Measurements from ENCODE around the gene EPB41L2.
"Not testable (repeated sequence)": the region's sequence is repeated elsewhere in the genome, so short reads cannot be mapped to it uniquely, and the experiment has no call there.

EPB41L2 gene

DNA sequence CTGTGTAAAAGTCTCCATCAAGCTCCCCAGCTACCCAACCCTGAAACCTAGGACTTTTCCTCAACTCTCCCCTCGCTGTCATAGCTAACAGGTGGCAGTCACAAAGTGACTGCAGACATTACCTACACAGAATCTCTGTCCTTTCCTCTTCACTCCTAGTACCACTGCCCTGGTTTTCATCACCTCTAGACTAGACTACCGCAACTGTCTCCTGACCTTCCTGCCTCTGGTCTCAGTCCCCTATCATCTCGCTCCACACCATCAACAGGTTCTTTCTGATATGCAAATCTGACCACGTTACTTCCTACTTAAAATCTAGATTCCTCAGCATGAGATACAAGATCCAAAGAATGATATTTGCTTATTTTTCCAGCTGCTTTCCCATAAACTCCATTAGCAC, 142.1 kb downstream of the EPB41L2 start:
- WGBS (ENCODE audit: insufficient coverage, insufficient read length), result no CpG with 5 or more reads among the region's 4 CpGs
- Histone ChIP-seq H3K4me3 (ENCODE audit: low read length) (no peak overlapping the region), H3K27ac (ENCODE audit: low read length) (no peak overlapping the region), H3K9me3 (ENCODE audit: control insufficient read depth, insufficient read depth, low read length) (no peaks in the 10 kb centered on the region), H3K27me3 (ENCODE audit: control insufficient read depth, insufficient read depth, low read length) (no peaks in the 10 kb centered on the region), H3K36me3 (ENCODE audit: control insufficient read depth, insufficient read depth, low read length) (no peaks in the 10 kb centered on the region), H3K4me1 (ENCODE audit: control insufficient read depth, insufficient read depth, low read length) (no peaks in the 10 kb centered on the region)
- DNase-seq (ENCODE audit: low read depth, low spot score), result no peak

DNA sequence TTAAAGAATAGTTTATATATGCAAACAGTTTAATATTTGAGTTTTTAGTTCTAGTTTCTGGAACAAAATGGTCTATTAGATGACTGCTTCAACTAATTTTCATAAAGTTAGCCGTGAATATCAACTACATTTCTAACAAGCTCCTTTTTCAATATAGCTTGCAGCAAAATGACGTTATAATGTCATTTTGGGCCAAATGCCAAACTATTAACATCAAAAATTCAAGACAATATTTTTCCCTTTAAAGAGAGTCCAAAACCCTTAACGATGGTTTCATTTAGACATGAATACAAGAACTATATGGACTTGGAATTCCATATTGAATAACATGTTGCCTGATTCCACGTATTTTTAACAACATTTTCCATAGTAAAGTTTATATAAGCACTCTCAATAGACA, 144.9 kb downstream of the EPB41L2 start:
- no peaks in the 10 kb centered on the region for H3K27me3 ChIP-seq (ENCODE audit: control insufficient read depth, insufficient read depth, low read length)
- no peaks in the 10 kb centered on the region for H3K36me3 ChIP-seq (ENCODE audit: control insufficient read depth, insufficient read depth, low read length)
- H3K4me1 ChIP-seq (ENCODE audit: control insufficient read depth, insufficient read depth, low read length), result no peaks in the 10 kb centered on the region
- no peak for DNase-seq (ENCODE audit: low read depth, low spot score)
- no peaks in the 10 kb centered on the region for H3K9me3 ChIP-seq (ENCODE audit: control insufficient read depth, insufficient read depth, low read length)
- H3K4me3 ChIP-seq (ENCODE audit: low read length), result no peak overlapping the region
- WGBS (ENCODE audit: insufficient coverage, insufficient read length), result no CpG with 5 or more reads among the region's 4 CpGs
- no peak overlapping the region for H3K27ac ChIP-seq (ENCODE audit: low read length)

GRCh38 chr6:130915606-130916005, 147.4 kb downstream of the EPB41L2 start:
- not testable (repeated sequence) for H3K27ac ChIP-seq (ENCODE audit: low read length); H3K4me3 ChIP-seq (ENCODE audit: low read length); DNase-seq (ENCODE audit: low read depth, low spot score); H3K27me3 ChIP-seq (ENCODE audit: control insufficient read depth, insufficient read depth, low read length); H3K4me1 ChIP-seq (ENCODE audit: control insufficient read depth, insufficient read depth, low read length); H3K9me3 ChIP-seq (ENCODE audit: control insufficient read depth, insufficient read depth, low read length); H3K36me3 ChIP-seq (ENCODE audit: control insufficient read depth, insufficient read depth, low read length)
- WGBS (ENCODE audit: insufficient coverage, insufficient read length), result no CpG with 5 or more reads among the region's 2 CpGs

DNA sequence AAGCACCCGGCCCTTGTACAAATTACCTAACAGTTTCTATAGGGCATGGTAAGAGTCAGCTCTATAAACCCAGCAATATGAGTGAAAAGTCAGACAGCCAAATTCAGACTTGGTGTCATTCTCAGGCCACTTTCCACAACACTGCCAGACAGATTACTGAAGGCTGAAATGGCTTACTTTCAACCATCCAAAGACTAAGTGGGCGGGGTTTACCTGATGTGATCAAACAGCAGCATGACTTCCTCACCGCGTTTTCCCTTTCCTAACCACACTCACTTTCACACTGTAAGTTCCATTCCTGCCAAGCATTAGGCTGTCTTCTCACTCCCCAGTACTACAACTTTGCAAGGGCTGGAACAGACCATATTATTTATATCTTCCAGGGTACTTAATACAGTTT, 149.9 kb downstream of the EPB41L2 start:
- H3K4me3 ChIP-seq (ENCODE audit: low read length), result no peak overlapping the region
- H3K9me3 ChIP-seq (ENCODE audit: control insufficient read depth, insufficient read depth, low read length), result no peaks in the 10 kb centered on the region
- no peaks in the 10 kb centered on the region for H3K27me3 ChIP-seq (ENCODE audit: control insufficient read depth, insufficient read depth, low read length)
- DNase-seq (ENCODE audit: low read depth, low spot score), result no peak
- WGBS (ENCODE audit: insufficient coverage, insufficient read length), result no CpG with 5 or more reads among the region's 4 CpGs
- no peaks in the 10 kb centered on the region for H3K36me3 ChIP-seq (ENCODE audit: control insufficient read depth, insufficient read depth, low read length)
- H3K4me1 ChIP-seq (ENCODE audit: control insufficient read depth, insufficient read depth, low read length), result no peaks in the 10 kb centered on the region
- H3K27ac ChIP-seq (ENCODE audit: low read length), result no peak overlapping the region

DNA sequence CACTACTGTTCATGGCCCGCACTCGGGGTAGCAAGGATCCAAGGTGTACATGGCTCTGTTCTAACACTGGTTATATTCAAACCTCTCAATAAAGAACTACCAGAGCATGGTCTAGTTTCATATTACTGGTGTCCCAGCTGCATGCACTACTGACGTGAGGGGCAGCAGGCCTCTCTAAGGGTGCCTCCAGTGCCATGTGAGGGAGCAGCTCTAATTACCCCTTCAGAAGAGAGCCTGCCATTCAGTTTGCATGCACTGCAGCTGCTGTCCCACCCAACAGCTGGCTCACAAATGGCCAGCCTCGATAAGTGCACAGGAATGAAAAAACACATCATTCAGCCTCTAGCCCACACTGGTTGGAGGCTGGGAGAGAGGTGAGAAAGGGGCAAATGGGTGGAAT, 150.6 kb downstream of the EPB41L2 start:
- Histone ChIP-seq H3K36me3 (ENCODE audit: control insufficient read depth, insufficient read depth, low read length) (no peaks in the 10 kb centered on the region), H3K4me1 (ENCODE audit: control insufficient read depth, insufficient read depth, low read length) (no peaks in the 10 kb centered on the region), H3K27ac (ENCODE audit: low read length) (no peak overlapping the region), H3K9me3 (ENCODE audit: control insufficient read depth, insufficient read depth, low read length) (no peaks in the 10 kb centered on the region), H3K4me3 (ENCODE audit: low read length) (no peak overlapping the region), H3K27me3 (ENCODE audit: control insufficient read depth, insufficient read depth, low read length) (no peaks in the 10 kb centered on the region)
- no CpG with 5 or more reads among the region's 4 CpGs for WGBS (ENCODE audit: insufficient coverage, insufficient read length)
- DNase-seq (ENCODE audit: low read depth, low spot score), result no peak

- Histone ChIP-seq H3K4me1 (ENCODE audit: control insufficient read depth, insufficient read depth, low read length) (no peaks in the 10 kb centered on the region), H3K4me3 (ENCODE audit: low read length) (no peak overlapping the region), H3K36me3 (ENCODE audit: control insufficient read depth, insufficient read depth, low read length) (no peaks in the 10 kb centered on the region), H3K27me3 (ENCODE audit: control insufficient read depth, insufficient read depth, low read length) (no peaks in the 10 kb centered on the region), H3K27ac (ENCODE audit: low read length) (no peak overlapping the region), H3K9me3 (ENCODE audit: control insufficient read depth, insufficient read depth, low read length) (no peaks in the 10 kb centered on the region)
- WGBS (ENCODE audit: insufficient coverage, insufficient read length), result 100% methylated on average over 2 of the region's 2 CpGs
- no peak for DNase-seq (ENCODE audit: low read depth, low spot score)
Measured at GRCh38 chr6:130908958-130909357, 154.1 kb downstream of the EPB41L2 start.

- Histone ChIP-seq H3K36me3 (ENCODE audit: control insufficient read depth, insufficient read depth, low read length) (no peaks in the 10 kb centered on the region), H3K4me1 (ENCODE audit: control insufficient read depth, insufficient read depth, low read length) (no peaks in the 10 kb centered on the region), H3K27me3 (ENCODE audit: control insufficient read depth, insufficient read depth, low read length) (no peaks in the 10 kb centered on the region), H3K27ac (ENCODE audit: low read length) (no peak overlapping the region), H3K4me3 (ENCODE audit: low read length) (no peak overlapping the region), H3K9me3 (ENCODE audit: control insufficient read depth, insufficient read depth, low read length) (no peaks in the 10 kb centered on the region)
- DNase-seq (ENCODE audit: low read depth, low spot score), result no peak
Measured at GRCh38 chr6:130908188-130908587, 154.9 kb downstream of the EPB41L2 start.

DNA sequence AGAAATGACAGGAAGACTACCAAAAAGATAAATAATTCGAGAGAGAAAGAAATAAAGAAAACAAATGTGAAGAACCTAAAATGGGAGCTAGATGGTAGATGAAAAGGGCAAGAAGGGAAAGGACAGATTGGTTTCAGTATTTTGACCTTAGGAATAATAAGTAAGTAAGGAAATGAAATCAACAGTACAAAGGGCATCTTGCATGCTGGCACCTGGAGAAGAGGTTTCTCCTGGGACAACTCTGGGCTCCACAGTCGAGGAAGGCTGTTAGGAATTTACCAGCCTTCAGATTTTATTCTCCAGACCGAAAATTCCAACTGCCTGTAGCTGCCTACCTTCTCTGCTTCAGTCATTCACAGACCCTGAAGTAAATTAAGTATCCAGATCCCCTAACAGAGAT, 155.4 kb downstream of the EPB41L2 start:
- DNase-seq (ENCODE audit: low read depth, low spot score), result no peak
- H3K27me3 ChIP-seq (ENCODE audit: control insufficient read depth, insufficient read depth, low read length), result no peaks in the 10 kb centered on the region
- no peak overlapping the region for H3K4me3 ChIP-seq (ENCODE audit: low read length)
- H3K27ac ChIP-seq (ENCODE audit: low read length), result no peak overlapping the region
- 0 out of 2 replicates have a peak, but pooled peaks cover 2% of the 10 kb centered on the region for H3K4me1 ChIP-seq (ENCODE audit: control insufficient read depth, insufficient read depth, low read length)
- H3K36me3 ChIP-seq (ENCODE audit: control insufficient read depth, insufficient read depth, low read length), result no peaks in the 10 kb centered on the region
- WGBS (ENCODE audit: insufficient coverage, insufficient read length), result 100% methylated on average over 1 of the region's 3 CpGs
- H3K9me3 ChIP-seq (ENCODE audit: control insufficient read depth, insufficient read depth, low read length), result no peaks in the 10 kb centered on the region

DNA sequence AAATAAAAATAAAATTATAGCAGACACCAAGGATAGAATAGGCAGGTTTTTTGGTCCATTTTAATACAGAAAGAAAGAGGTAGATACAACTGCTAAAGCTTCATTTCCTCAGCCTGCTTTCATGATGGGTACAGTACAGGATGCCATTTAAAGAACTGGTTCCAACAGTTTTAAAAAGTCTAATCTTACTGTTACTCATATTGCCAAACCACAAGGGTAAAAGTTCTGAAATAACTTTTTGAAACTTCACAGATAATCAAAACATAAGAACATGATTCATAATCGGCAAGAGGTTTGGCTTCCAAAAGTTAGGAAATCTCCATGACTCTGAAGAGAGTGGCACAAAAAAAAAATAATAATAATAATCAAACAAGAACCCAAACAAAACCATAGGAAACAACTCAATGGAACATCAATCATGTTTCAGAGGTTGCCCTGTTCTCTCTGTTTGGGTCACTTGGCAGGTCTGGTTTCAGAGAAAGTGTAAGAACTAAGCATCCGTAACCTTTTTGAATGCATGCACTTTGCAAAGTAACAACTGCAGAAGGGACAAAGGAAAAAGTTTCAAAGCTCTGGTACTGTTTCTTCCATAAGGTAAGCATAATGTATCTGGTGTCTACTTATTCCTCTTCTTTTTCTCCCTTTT, 156.2 kb downstream of the EPB41L2 start:
- Histone ChIP-seq H3K9me3 (ENCODE audit: control insufficient read depth, insufficient read depth, low read length) (no peaks in the 10 kb centered on the region), H3K4me1 (ENCODE audit: control insufficient read depth, insufficient read depth, low read length) (0 out of 2 replicates have a peak, but pooled peaks cover 2% of the 10 kb centered on the region), H3K27me3 (ENCODE audit: control insufficient read depth, insufficient read depth, low read length) (no peaks in the 10 kb centered on the region), H3K27ac (ENCODE audit: low read length) (no peak overlapping the region), H3K36me3 (ENCODE audit: control insufficient read depth, insufficient read depth, low read length) (no peaks in the 10 kb centered on the region), H3K4me3 (ENCODE audit: low read length) (no peak overlapping the region)
- DNase-seq (ENCODE audit: low read depth, low spot score), result no peak
- no CpG with 5 or more reads among the region's 2 CpGs for WGBS (ENCODE audit: insufficient coverage, insufficient read length)

DNA sequence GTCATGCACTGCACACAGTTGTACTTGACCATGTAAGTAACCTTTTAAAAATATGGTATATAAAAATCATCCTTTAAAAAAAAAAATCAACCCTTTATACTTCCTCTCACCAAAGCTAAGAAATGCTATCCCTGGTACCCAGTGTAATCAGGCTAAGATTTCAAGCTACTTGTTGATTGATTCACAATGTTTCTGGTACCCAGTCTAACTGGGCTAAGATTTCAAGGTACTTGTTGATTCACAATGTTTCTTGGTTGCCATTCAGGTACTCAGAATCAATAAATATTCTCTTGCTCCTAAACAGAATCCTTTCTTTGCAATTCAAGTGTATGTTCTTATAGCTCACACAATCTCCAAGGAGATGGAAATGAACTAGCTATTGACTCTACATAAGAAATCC, 159.4 kb downstream of the EPB41L2 start:
- no peaks in the 10 kb centered on the region; the same call in 1 of the 2 replicates for H3K36me3 ChIP-seq (ENCODE audit: control insufficient read depth, insufficient read depth, low read length)
- no peaks in the 10 kb centered on the region for H3K9me3 ChIP-seq (ENCODE audit: control insufficient read depth, insufficient read depth, low read length)
- DNase-seq (ENCODE audit: low read depth, low spot score), result no peak
- H3K27me3 ChIP-seq (ENCODE audit: control insufficient read depth, insufficient read depth, low read length), result no peaks in the 10 kb centered on the region
- H3K4me3 ChIP-seq (ENCODE audit: low read length), result no peak overlapping the region
- H3K27ac ChIP-seq (ENCODE audit: low read length), result no peak overlapping the region
- 0 out of 2 replicates have a peak, but pooled peaks cover 2% of the 10 kb centered on the region for H3K4me1 ChIP-seq (ENCODE audit: control insufficient read depth, insufficient read depth, low read length)

- Histone ChIP-seq H3K27me3 (ENCODE audit: control insufficient read depth, insufficient read depth, low read length) (no peaks in the 10 kb centered on the region), H3K36me3 (ENCODE audit: control insufficient read depth, insufficient read depth, low read length) (no peaks in the 10 kb centered on the region; the same call in 1 of the 2 replicates), H3K27ac (ENCODE audit: low read length) (no peak overlapping the region), H3K4me1 (ENCODE audit: control insufficient read depth, insufficient read depth, low read length) (0 out of 2 replicates have a peak, but pooled peaks cover 2% of the 10 kb centered on the region), H3K9me3 (ENCODE audit: control insufficient read depth, insufficient read depth, low read length) (no peaks in the 10 kb centered on the region), H3K4me3 (ENCODE audit: low read length) (no peak overlapping the region)
- no peak for DNase-seq (ENCODE audit: low read depth, low spot score)
- WGBS (ENCODE audit: insufficient coverage, insufficient read length), result no CpG with 5 or more reads among the region's 1 CpG
Measured at GRCh38 chr6:130903007-130903406, 160.0 kb downstream of the EPB41L2 start.
